ENCODE measurements around the gene NDEL1.

NDEL1 gene

GRCh38 chr17:8470447-8471047 lies 34.9 kb downstream of the NDEL1 start:
- no peak overlapping the region for H3K4me3 ChIP-seq (ENCODE audit: low read depth in 1 of 2, low read length in 2 of 2)
- peaks cover 0 to 26% of the 10 kb centered on the region in 2 donors for H3K4me1 ChIP-seq (ENCODE audit: control insufficient read depth in 1 of 2, insufficient read depth in 2 of 2, low read length in 2 of 2)
- H3K36me3 ChIP-seq (ENCODE audit: control insufficient read depth in 1 of 2, insufficient read depth in 2 of 2, low read length in 2 of 2), result peaks cover 43 to 56% of the 10 kb centered on the region in 2 donors
- no peaks in the 10 kb centered on the region for H3K27me3 ChIP-seq (ENCODE audit: low read depth, low read length)
- no peaks in the 10 kb centered on the region for H3K9me3 ChIP-seq (ENCODE audit: control insufficient read depth in 1 of 2, low read length in 2 of 2)
- H3K27ac ChIP-seq (ENCODE audit: low read length), result no peak overlapping the region

- Histone ChIP-seq H3K36me3 (ENCODE audit: control insufficient read depth in 1 of 2, insufficient read depth in 2 of 2, low read length in 2 of 2) (peaks cover 46 to 62% of the 10 kb centered on the region in 2 donors), H3K4me1 (ENCODE audit: control insufficient read depth in 1 of 2, insufficient read depth in 2 of 2, low read length in 2 of 2) (peaks cover 0 to 12% of the 10 kb centered on the region in 2 donors)
Measured at GRCh38 chr17:8472663-8473062, 37.0 kb downstream of the NDEL1 start.

GRCh38 chr17:8473451-8474192 lies 37.9 kb downstream of the NDEL1 start:
- no peak overlapping the region for H3K27ac ChIP-seq (ENCODE audit: low read length)
- no peaks in the 10 kb centered on the region for H3K27me3 ChIP-seq (ENCODE audit: low read depth, low read length)
- no peaks in the 10 kb centered on the region for H3K9me3 ChIP-seq (ENCODE audit: control insufficient read depth in 1 of 2, low read length in 2 of 2)
- H3K4me3 ChIP-seq (ENCODE audit: low read depth in 1 of 2, low read length in 2 of 2), result no peak overlapping the region
- peaks cover 38 to 58% of the 10 kb centered on the region in 2 donors for H3K36me3 ChIP-seq (ENCODE audit: control insufficient read depth in 1 of 2, insufficient read depth in 2 of 2, low read length in 2 of 2)
- peaks cover 0 to 12% of the 10 kb centered on the region in 2 donors for H3K4me1 ChIP-seq (ENCODE audit: control insufficient read depth in 1 of 2, insufficient read depth in 2 of 2, low read length in 2 of 2)

More at GRCh38 chr17:8472663-8473062, 37.0 kb downstream of the NDEL1 start:
- no peak overlapping the region for H3K4me3 ChIP-seq (ENCODE audit: low read depth in 1 of 2, low read length in 2 of 2)
- H3K9me3 ChIP-seq (ENCODE audit: control insufficient read depth in 1 of 2, low read length in 2 of 2), result no peaks in the 10 kb centered on the region
- no peaks in the 10 kb centered on the region for H3K27me3 ChIP-seq (ENCODE audit: low read depth, low read length)
- no peak overlapping the region for H3K27ac ChIP-seq (ENCODE audit: low read length)

- Histone ChIP-seq H3K4me1 (ENCODE audit: control insufficient read depth in 1 of 2, insufficient read depth in 2 of 2, low read length in 2 of 2) (peaks cover 0 to 15% of the 10 kb centered on the region in 2 donors), H3K27ac (ENCODE audit: low read length) (no peak overlapping the region), H3K36me3 (ENCODE audit: control insufficient read depth in 1 of 2, insufficient read depth in 2 of 2, low read length in 2 of 2) (peaks cover 38 to 57% of the 10 kb centered on the region in 2 donors), H3K4me3 (ENCODE audit: low read depth in 1 of 2, low read length in 2 of 2) (no peak overlapping the region), H3K27me3 (ENCODE audit: low read depth, low read length) (no peaks in the 10 kb centered on the region), H3K9me3 (ENCODE audit: control insufficient read depth in 1 of 2, low read length in 2 of 2) (no peaks in the 10 kb centered on the region)
Measured at GRCh38 chr17:8474826-8475225, 39.1 kb downstream of the NDEL1 start.

GRCh38 chr17:8475227-8475626 lies 39.5 kb downstream of the NDEL1 start:
- Histone ChIP-seq H3K36me3 (ENCODE audit: control insufficient read depth in 1 of 2, insufficient read depth in 2 of 2, low read length in 2 of 2) (peaks cover 38 to 60% of the 10 kb centered on the region in 2 donors), H3K27me3 (ENCODE audit: low read depth, low read length) (no peaks in the 10 kb centered on the region), H3K27ac (ENCODE audit: low read length) (no peak overlapping the region), H3K4me3 (ENCODE audit: low read depth in 1 of 2, low read length in 2 of 2) (no peak overlapping the region), H3K4me1 (ENCODE audit: control insufficient read depth in 1 of 2, insufficient read depth in 2 of 2, low read length in 2 of 2) (peaks cover 0 to 15% of the 10 kb centered on the region in 2 donors), H3K9me3 (ENCODE audit: control insufficient read depth in 1 of 2, low read length in 2 of 2) (no peaks in the 10 kb centered on the region)

DNA sequence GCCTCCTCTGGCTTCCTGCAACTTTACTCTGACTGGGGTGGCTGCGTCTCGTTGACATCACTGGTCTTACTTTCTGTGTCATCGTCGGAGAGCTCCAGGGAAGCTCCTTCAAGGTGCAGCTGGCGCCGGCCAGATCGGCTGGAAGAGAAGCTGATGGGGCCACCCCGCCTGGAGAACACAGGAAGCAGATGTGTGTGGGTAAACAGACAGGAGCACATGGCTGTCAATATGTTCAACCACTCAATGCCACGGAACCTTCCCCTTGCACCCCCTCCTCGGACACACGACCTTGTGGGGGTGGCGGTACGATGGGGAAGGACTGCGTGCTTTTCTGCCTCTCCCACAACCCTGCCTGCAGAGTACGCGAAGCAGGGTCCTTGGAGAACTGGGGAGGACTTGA lies 40.1 kb downstream of the NDEL1 start:
- Histone ChIP-seq H3K4me3 (ENCODE audit: low read depth in 1 of 2, low read length in 2 of 2) (no peak overlapping the region), H3K27me3 (ENCODE audit: low read depth, low read length) (no peaks in the 10 kb centered on the region), H3K9me3 (ENCODE audit: control insufficient read depth in 1 of 2, low read length in 2 of 2) (no peaks in the 10 kb centered on the region), H3K36me3 (ENCODE audit: control insufficient read depth in 1 of 2, insufficient read depth in 2 of 2, low read length in 2 of 2) (peaks cover 38 to 61% of the 10 kb centered on the region in 2 donors), H3K27ac (ENCODE audit: low read length) (no peak overlapping the region), H3K4me1 (ENCODE audit: control insufficient read depth in 1 of 2, insufficient read depth in 2 of 2, low read length in 2 of 2) (peaks cover 0 to 14% of the 10 kb centered on the region in 2 donors)

DNA sequence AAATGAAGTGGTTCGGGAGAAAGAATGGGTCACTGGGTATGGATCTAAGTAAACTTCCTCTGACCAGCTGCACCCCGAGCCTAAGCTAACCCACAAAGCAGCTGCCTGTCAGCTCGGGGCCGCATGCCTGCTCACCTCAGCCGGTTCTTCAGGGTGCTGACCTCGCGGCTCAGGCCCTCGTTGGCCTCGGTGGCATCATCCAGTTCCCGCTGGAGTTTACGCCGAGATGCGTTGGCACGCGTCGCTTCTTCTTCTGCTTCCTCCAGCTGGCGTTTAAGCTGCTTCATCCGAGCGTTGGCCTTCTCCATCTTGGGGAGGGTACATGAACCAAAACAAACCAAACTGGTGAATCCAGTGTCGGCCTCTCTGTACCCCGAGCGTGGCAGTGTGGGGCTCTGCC lies 41.1 kb downstream of the NDEL1 start:
- Histone ChIP-seq H3K4me3 (ENCODE audit: low read depth in 1 of 2, low read length in 2 of 2) (no peak overlapping the region), H3K9me3 (ENCODE audit: control insufficient read depth in 1 of 2, low read length in 2 of 2) (no peaks in the 10 kb centered on the region), H3K27ac (ENCODE audit: low read length) (no peak overlapping the region), H3K27me3 (ENCODE audit: low read depth, low read length) (no peaks in the 10 kb centered on the region), H3K4me1 (ENCODE audit: control insufficient read depth in 1 of 2, insufficient read depth in 2 of 2, low read length in 2 of 2) (peaks cover 0 to 17% of the 10 kb centered on the region in 2 donors), H3K36me3 (ENCODE audit: control insufficient read depth in 1 of 2, insufficient read depth in 2 of 2, low read length in 2 of 2) (peaks cover 35 to 54% of the 10 kb centered on the region in 2 donors)

GRCh38 chr17:8477171-8477570 lies 41.5 kb downstream of the NDEL1 start:
- Histone ChIP-seq H3K36me3 (ENCODE audit: control insufficient read depth in 1 of 2, insufficient read depth in 2 of 2, low read length in 2 of 2) (peaks cover 31 to 50% of the 10 kb centered on the region in 2 donors), H3K27ac (ENCODE audit: low read length) (no peak overlapping the region), H3K9me3 (ENCODE audit: control insufficient read depth in 1 of 2, low read length in 2 of 2) (no peaks in the 10 kb centered on the region), H3K4me3 (ENCODE audit: low read depth in 1 of 2, low read length in 2 of 2) (no peak overlapping the region), H3K27me3 (ENCODE audit: low read depth, low read length) (no peaks in the 10 kb centered on the region), H3K4me1 (ENCODE audit: control insufficient read depth in 1 of 2, insufficient read depth in 2 of 2, low read length in 2 of 2) (peaks cover 0 to 21% of the 10 kb centered on the region in 2 donors)

DNA sequence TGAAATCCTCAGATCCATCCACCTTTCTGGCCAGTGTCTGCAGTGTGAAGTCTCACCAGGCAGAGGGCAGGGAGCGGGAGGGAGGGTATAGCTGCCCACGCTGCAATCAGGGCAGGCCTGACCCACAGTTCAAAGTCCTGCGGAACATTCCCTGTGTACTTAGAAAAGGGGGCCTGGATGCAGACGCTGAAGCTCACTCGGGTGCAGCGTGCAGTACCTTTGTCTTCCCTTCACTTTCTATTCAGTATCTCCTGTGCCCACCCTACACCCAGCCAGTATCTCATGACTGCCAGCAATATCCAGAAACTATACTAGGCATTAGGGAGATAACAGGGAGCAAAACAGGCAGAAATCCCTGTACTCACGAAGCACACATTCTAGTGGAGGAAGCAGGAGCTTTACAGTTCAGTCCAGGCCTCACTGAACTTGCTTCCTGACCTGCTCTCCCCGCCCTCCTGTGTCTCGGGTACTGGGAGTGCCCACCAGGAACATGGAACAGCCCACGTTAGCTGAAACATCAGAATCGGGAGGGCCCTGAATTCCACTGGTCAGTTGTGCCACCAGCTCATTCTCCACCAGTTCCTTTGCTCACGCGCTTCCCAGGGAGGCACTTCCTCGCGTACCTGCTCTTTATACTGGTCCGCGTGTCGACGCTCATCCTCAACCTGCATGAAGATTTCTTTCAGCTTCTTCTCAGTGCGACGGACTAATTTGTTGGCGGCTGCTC lies 42.2 kb downstream of the NDEL1 start:
- Histone ChIP-seq H3K27me3 (ENCODE audit: low read depth, low read length) (no peaks in the 10 kb centered on the region), H3K4me1 (ENCODE audit: control insufficient read depth in 1 of 2, insufficient read depth in 2 of 2, low read length in 2 of 2) (peaks cover 0 to 22% of the 10 kb centered on the region in 2 donors), H3K36me3 (ENCODE audit: control insufficient read depth in 1 of 2, insufficient read depth in 2 of 2, low read length in 2 of 2) (peaks cover 31 to 50% of the 10 kb centered on the region in 2 donors), H3K27ac (ENCODE audit: low read length) (no peak overlapping the region), H3K4me3 (ENCODE audit: low read depth in 1 of 2, low read length in 2 of 2) (no peak overlapping the region), H3K9me3 (ENCODE audit: control insufficient read depth in 1 of 2, low read length in 2 of 2) (no peaks in the 10 kb centered on the region)

- no peak overlapping the region for H3K4me3 ChIP-seq (ENCODE audit: low read depth in 1 of 2, low read length in 2 of 2)
- peaks cover 0 to 22% of the 10 kb centered on the region in 2 donors for H3K4me1 ChIP-seq (ENCODE audit: control insufficient read depth in 1 of 2, insufficient read depth in 2 of 2, low read length in 2 of 2)
- H3K9me3 ChIP-seq (ENCODE audit: control insufficient read depth in 1 of 2, low read length in 2 of 2), result peaks cover 0 to 1% of the 10 kb centered on the region in 2 donors
- no peak overlapping the region for H3K27ac ChIP-seq (ENCODE audit: low read length)
- H3K36me3 ChIP-seq (ENCODE audit: control insufficient read depth in 1 of 2, insufficient read depth in 2 of 2, low read length in 2 of 2), result peaks cover 31 to 48% of the 10 kb centered on the region in 2 donors
- H3K27me3 ChIP-seq (ENCODE audit: low read depth, low read length), result no peaks in the 10 kb centered on the region
Measured at GRCh38 chr17:8479431-8479947, 43.8 kb downstream of the NDEL1 start.

Measured in muscle layer of duodenum (tissue), 2 donors.